ENCODE data around the gene ICAM5. TPM values are rescaled to one million over a fixed set of nuclear protein-coding genes. Genes with fewer than 3 reads are reported as not detected.

Gene ICAM5
- total RNA-seq, 1 experiment from 2014 or later = 53.9 TPM

DNA sequence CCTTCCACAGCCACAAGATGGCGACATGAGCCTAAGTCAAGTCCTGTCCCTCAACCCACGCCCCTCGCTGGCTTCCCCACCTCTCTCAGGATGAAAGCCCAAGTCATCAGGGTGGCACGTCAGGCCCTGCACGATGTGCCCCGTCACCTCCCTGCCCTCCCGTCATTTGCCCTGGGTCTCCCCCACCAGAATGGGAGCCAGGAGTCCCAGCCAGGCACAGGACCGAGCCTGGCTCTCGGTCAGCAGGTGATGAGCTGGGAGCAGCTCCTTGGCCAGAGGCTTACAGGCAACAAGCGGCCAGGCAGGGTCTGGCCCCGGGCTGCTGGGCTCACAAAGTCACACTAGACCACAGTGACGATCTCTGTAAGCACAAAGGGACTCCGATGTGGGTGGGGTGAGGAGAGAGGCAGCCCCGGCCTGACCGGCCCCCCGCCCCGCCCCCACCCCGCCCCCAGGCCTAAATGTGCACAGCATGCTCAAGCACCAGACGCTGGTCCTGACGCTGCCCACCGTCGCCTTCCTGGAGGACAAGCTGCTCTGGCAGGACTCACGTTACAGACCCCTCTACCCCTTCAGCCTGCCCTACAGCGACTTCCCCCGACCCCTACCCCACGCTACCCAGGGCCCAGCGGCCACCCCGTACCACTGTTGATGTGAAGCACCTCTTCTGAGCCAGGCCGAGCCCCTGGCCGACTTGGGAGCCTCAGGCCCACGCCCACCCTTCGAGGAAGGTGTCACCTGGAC is 30.4 kb upstream of the ICAM5 start:
- DNase-seq (ENCODE audit: low read depth, low spot score) (peak; percentile 82), ATAC-seq (peak; percentile 71)
- ChIA-PET POLR2A (interaction anchor here (0.9 to 2.3 kb wide), 6 partner anchors 10 to 130 kb away, joined by 3 to 11 read pairs (median 5); partner anchors contain the start of genes ICAM5, S1PR2 and TYK2), RAD21 (ENCODE audit: low non-redundant PET in 1 of 2, low total read pairs in 2 of 2, uncharacterized antibody in 2 of 2, unreplicated experiment in 2 of 2) (interaction anchor here (0.6 to 2.4 kb wide), 12 partner anchors 10 to 166 kb away, joined by 3 to 22 read pairs (median 4); partner anchors contain the start of genes ICAM1 (in 1 of the 2) and ICAM5 (in 1 of the 2)), CTCF (interaction anchor here (0.6 to 7.7 kb wide), 29 partner anchors 9 to 442 kb away, joined by 3 to 233 read pairs (median 5); partner anchors contain the start of genes CDC37, DNMT1, ICAM1 and ICAM5)
- Histone ChIP-seq H3K79me2 (ENCODE audit: insufficient read depth, low read length) (peaks cover 6% of the 10 kb centered on the region; the same call in 1 of the 2 replicates), H3K4me1 (ENCODE audit: control insufficient read depth in 1 of 2, insufficient read depth in 2 of 2, low read length in 2 of 2) (peaks cover 24 to 32% of the 10 kb centered on the region in 2 experiments), H3K4me3 (replicated peaks in 1 of 2; ENCODE audit: low read depth in 1 of 2, low read length in 2 of 2) (no peak overlapping the region), H3K27me3 (ENCODE audit: insufficient read depth, low read length) (no peaks in the 10 kb centered on the region), H4K20me1 (ENCODE audit: insufficient read depth) (no peaks in the 10 kb centered on the region; the same call in 1 of the 2 replicates), H3K9me2 (ENCODE audit: insufficient read depth) (no peaks in the 10 kb centered on the region), H3K27ac (ENCODE audit: low read depth, low read length) (peak overlapping the region; percentile 56), H2AFZ (ENCODE audit: low read depth, low read length, poor library complexity, severe bottlenecking) (no peak overlapping the region), H3K4me2 (ENCODE audit: low read length) (peak overlapping the region; percentile 74), H3K36me3 (ENCODE audit: control insufficient read depth in 1 of 2, insufficient read depth in 2 of 2, low read length in 2 of 2) (peaks cover 13 to 28% of the 10 kb centered on the region in 2 experiments), H3K9ac (ENCODE audit: low read length) (peak overlapping the region; percentile 49; the same call in 1 of the 2 replicates), H3K9me3 (ENCODE audit: control insufficient read depth in 1 of 2, insufficient read depth in 1 of 2, low read depth in 1 of 2, low read length in 2 of 2) (no peaks in the 10 kb centered on the region)
- TF ChIP-seq, protein P1, sequence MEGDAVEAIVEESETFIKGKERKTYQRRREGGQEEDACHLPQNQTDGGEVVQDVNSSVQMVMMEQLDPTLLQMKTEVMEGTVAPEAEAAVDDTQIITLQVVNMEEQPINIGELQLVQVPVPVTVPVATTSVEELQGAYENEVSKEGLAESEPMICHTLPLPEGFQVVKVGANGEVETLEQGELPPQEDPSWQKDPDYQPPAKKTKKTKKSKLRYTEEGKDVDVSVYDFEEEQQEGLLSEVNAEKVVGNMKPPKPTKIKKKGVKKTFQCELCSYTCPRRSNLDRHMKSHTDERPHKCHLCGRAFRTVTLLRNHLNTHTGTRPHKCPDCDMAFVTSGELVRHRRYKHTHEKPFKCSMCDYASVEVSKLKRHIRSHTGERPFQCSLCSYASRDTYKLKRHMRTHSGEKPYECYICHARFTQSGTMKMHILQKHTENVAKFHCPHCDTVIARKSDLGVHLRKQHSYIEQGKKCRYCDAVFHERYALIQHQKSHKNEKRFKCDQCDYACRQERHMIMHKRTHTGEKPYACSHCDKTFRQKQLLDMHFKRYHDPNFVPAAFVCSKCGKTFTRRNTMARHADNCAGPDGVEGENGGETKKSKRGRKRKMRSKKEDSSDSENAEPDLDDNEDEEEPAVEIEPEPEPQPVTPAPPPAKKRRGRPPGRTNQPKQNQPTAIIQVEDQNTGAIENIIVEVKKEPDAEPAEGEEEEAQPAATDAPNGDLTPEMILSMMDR (IDR thresholded peaks at IDR 0.05 in 2 of 3, conservative IDR thresholded peaks at IDR 0.05 in 1 of 3; ENCODE audit: borderline replicate concordance in 1 of 3, insufficient read depth in 1 of 3, low read depth in 2 of 3, low read length in 2 of 3) = peak; percentile 77 to 86 (median 80)
- no peak for TF ChIP-seq POLR2A (IDR thresholded peaks at IDR 0.05; ENCODE audit: borderline replicate concordance, extremely low read depth, insufficient read depth, insufficient read length)
- peak; percentile 82 for TF ChIP-seq RAD21 (IDR thresholded peaks at IDR 0.05; ENCODE audit: low read depth)
- intact Hi-C loops (cut with micrococcal nuclease) = loop anchor here (1.0 kb wide), 1 partner anchor 130 kb away; no protein-coding TSS in a partner anchor
- no TSS peak for BruUV-seq (replicated peaks)

All from HCT116 (cell line).